Hematopoietic multipotent progenitor cell treated with erythropoietin and hydrocortisone succinate and interleukin-3 and kit ligand, for 4 days (in vitro differentiated cells): ENCODE data around the gene THG1L.

Experiments
- DNase-seq: peaks from one replicate; pipeline ENCODE4 v3.0.0-alpha.2; 2015

THG1L gene

DNA sequence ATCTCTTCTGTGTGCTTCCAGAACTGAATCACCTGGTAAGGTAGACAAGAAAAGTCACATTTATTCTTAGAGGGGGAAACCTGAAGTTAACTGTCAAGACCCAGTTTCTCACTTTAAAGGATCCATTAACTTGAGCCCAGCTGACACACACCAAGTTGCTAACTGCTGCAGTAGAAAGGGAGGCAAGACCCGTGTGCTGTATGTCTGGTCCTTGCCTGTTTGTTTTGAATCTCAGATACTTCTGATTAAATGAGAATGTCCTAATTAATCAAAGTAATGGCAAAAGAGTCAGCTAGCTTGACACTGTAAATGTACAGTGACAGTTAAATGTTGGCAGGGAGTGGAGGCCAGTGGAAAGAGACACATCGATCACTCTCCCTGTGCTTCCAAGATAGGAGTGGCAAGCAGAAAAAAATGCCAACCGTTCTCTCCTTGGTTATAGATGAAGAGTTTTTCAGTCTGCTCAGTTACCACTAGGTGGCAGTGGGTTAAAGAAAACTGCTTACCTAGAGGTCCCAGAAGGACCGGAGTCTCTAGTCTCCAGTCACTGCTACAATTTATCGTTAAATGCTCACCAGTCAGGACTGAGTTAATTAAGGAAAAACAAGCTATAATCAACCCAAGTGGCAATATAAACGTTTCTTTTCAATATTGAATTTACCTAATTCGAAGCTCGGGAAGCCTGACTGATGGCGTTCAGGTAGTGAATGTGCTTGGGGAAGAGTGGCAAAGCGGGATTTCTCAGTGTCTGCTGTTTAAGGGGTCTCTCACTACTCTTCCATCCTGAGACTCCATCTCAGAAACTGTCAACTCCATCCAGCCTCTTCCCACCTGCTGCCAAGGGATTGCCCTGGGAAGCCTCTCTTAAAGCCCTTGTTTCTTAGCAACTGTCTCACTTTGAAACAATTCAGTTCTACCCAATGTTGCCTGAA, 30.7 kb downstream of the THG1L start:
- DNase-seq, result peak; percentile 87

DNA sequence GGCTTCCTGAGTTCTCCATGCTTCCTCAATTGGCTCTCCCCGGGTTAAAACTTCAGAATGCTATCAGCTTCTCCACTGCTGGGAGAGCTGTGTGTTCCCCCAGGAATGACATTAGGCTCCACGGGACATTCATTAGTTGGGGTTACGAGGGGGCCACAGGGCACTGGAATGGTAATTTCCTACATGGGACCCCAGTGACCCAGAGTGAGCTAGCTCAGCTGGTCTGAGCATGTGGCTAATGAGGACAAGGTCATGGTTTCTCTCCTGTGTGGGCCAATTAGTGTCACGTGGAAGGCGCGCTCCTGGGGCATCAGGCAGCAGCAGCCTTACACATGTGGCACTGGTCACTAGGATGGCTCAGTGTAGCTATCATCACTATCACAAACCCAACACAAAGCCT, 33.3 kb downstream of the THG1L start:
- DNase-seq, result no peak

DNA sequence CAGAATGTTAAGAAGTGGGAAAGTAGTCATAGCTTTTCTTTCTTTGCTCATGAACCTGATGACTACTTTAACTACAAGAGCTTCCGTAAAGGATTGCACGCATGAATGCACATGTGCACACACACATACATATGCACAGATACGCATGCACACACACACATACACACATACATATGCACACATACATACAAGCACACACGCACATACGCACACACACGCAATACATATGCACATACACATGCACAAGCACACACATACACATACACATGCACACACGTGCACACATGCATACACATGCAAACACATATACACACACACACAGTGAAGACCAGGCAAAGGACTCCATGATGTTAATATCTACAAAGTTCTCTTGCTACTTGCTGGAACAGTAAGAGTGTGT, 35.2 kb downstream of the THG1L start:
- DNase-seq, result no peak

- DNase-seq, result peak; percentile 14
Observed at GRCh38 chr5:157766902-157767301, 35.7 kb downstream of the THG1L start.

- DNase-seq, result no peak
Observed at GRCh38 chr5:157767689-157768088, 36.5 kb downstream of the THG1L start.

DNA sequence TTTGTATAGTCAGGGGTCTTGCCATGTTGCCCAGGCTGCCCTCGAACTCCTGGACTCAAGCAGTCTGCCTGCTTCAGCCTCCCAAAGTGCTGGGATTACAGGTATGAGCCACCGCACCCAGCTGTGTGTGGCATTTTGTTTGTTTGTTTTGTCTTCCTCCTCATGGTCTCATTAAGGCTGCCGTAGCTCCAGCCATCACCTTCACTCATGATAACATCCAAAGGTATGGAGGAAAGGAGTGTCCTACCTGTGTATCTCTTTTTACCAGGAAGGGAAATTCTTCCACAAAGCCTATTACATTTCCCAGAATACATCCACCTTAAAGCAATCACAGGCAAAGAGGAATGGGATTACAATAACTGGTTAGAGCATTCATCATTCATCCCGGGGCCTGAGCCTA, 39.4 kb downstream of the THG1L start:
- no peak for DNase-seq

- no peak for DNase-seq
Observed at GRCh38 chr5:157772127-157772526, 40.9 kb downstream of the THG1L start.

GRCh38 chr5:157778121-157778805, 47.0 kb downstream of the THG1L start:
- DNase-seq, result peak; percentile 24

- DNase-seq, result no peak
Observed at GRCh38 chr5:157779221-157779620, 48.0 kb downstream of the THG1L start.

DNA sequence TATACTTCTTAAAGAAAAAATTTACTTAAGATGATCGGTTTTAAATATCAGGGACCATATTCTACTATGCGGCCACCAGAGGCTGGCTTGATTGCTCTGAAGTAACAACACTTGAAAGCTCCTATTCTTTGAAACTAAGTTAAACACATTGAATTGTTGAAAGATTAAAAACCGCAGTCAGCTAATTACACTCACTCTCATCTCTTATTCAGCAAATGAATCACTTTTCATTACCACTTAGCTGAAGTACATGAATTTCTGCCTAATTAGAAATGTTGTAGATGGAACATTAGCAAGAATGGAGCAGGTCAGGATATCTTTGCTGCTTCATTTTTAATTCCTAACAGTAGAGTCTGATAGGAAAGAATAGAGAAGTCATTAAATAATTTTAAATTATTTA, 54.6 kb downstream of the THG1L start:
- DNase-seq, result no peak
